PC-3 (cell line): ENCODE results near the gene F12. TPM values are rescaled to one million over a fixed set of nuclear protein-coding genes. Genes with fewer than 3 reads are reported as not detected.

ENCODE experiments used
- ATAC-seq: fragments of 200-7000 bp; cut with Tn5 transposase; 2 replicates; pipeline ENCODE4 v1.9.1; 2020; ENCODE audit warnings: mild to moderate bottlenecking, moderate library complexity
- BruUV-seq: library from RNA; stranded (reverse); fragments of 400-500 nt; replicated peaks from 2 replicates; lab custom pipeline; 2021; lab: Mats Ljungman, UMichigan
- CTCF ChIA-PET: fragments of 300-600 bp; sonication (Branson Sonifier 250); formaldehyde crosslinking; loops from one replicate; lab custom pipeline; 2022; ENCODE audit warnings: antibody characterized with exemption; lab: Charles Lee
- POLR2A ChIA-PET: fragments of 300-600 bp; sonication (Branson Sonifier 250); formaldehyde crosslinking; loops from one replicate; lab custom pipeline; 2022; ENCODE audit warnings: antibody characterized with exemption; ENCODE audit not compliant: unreplicated experiment; lab: Charles Lee
- DNase-seq: peaks from one replicate; pipeline ENCODE4 v3.0.0-alpha.2; 2015
- H2AFZ ChIP-seq: fragments of 300-600 bp; sonication (generic); 2 replicates; pipeline ENCODE4 v1.6.0; 2016; ENCODE audit warnings: antibody characterized with exemption, low read length
- H3F3A ChIP-seq: fragments of 300-600 bp; sonication (generic); one replicate; pipeline ENCODE4 v1.6.0; 2017; ENCODE audit warnings: antibody characterized with exemption, low read length, control low read depth, mild to moderate bottlenecking; ENCODE audit not compliant: unreplicated experiment
- H3K27ac ChIP-seq: fragments of 300-600 bp; sonication (generic); 2 replicates; pipeline ENCODE4 v1.5.1; 2016; ENCODE audit warnings: mild to moderate bottlenecking, low read length
- H3K27me3 ChIP-seq: fragments of 300-600 bp; sonication (generic); 2 replicates; pipeline ENCODE4 v1.6.1; 2016; ENCODE audit warnings: low read length, mixed read lengths
- H3K36me3 ChIP-seq: fragments of 300-600 bp; sonication (generic); 2 replicates; pipeline ENCODE4 v1.6.1; 2016; ENCODE audit warnings: low read depth, mixed run types, low read length, mixed read lengths
- H3K4me1 ChIP-seq: fragments of 300-600 bp; sonication (generic); 2 replicates; pipeline ENCODE4 v1.5.1; 2016; ENCODE audit warnings: low read length; ENCODE audit not compliant: insufficient read depth
- H3K4me2 ChIP-seq: fragments of 300-600 bp; sonication (generic); 2 replicates; pipeline ENCODE4 v1.6.0; 2016; ENCODE audit warnings: low read length
- H3K4me3 ChIP-seq: fragments of 300-600 bp; sonication (generic); 2 replicates; pipeline ENCODE4 v1.5.1; 2016; ENCODE audit warnings: mild to moderate bottlenecking, low read length, mixed read lengths
- H3K79me2 ChIP-seq: fragments of 300-600 bp; sonication (generic); 2 replicates; pipeline ENCODE4 v1.6.1; 2017; ENCODE audit warnings: low read length, mixed read lengths
- H3K9ac ChIP-seq: fragments of 300-600 bp; sonication (generic); 2 replicates; pipeline ENCODE4 v1.6.0; 2016; ENCODE audit warnings: mild to moderate bottlenecking, low read length
- H3K9me2 ChIP-seq: fragments of 300-600 bp; sonication (generic); replicated peaks from 2 replicates; pipeline ENCODE4 v1.6.1; 2016; ENCODE audit warnings: mixed run types, low read length, mixed read lengths
- H3K9me3 ChIP-seq: fragments of 300-600 bp; sonication (generic); 2 replicates; pipeline ENCODE4 v1.6.1; 2016; ENCODE audit warnings: low read length, mixed read lengths
- H4K20me1 ChIP-seq: fragments of 300-600 bp; sonication (generic); 2 replicates; pipeline ENCODE4 v1.6.1; 2016; ENCODE audit warnings: low read length, mixed read lengths
- EZH2 ChIP-seq: fragments of 300-600 bp; sonication (generic); IDR thresholded peaks from one replicate; pipeline ENCODE4 v1.6.1; 2017; ENCODE audit warnings: antibody characterized with exemption, mild to moderate bottlenecking, low read length; ENCODE audit not compliant: unreplicated experiment
- EZH2phosphoT487 ChIP-seq: fragments of 300-600 bp; sonication (generic); IDR thresholded peaks from 2 replicates; pipeline ENCODE4 v1.6.1; 2018; ENCODE audit warnings: mild to moderate bottlenecking, antibody characterized with exemption, low read length, borderline replicate concordance
- intact Hi-C: fragments of 100-400 bp; cut with micrococcal nuclease; formaldehyde crosslinking; loops from 2 replicates; pipeline ENCODE4 v1.9.0; 2023
- total RNA-seq: library from RNA; depleted of rRNA; stranded (reverse); fragments of >200 nt; gene quantifications from 2 replicates; pipeline ENCODE4 v1.2.3, GENCODE V29; 2014
- TF ChIP-seq, protein P1 (sequence below): fragments of 300-600 bp; sonication (generic); conservative IDR thresholded peaks from 2 replicates; pipeline ENCODE4 v1.5.1; 2017; ENCODE audit warnings: antibody characterized with exemption, low read depth, mild to moderate bottlenecking, low read length

The F12 gene
- total RNA-seq, 1 experiment from 2014 or later = 36.8 TPM

DNA sequence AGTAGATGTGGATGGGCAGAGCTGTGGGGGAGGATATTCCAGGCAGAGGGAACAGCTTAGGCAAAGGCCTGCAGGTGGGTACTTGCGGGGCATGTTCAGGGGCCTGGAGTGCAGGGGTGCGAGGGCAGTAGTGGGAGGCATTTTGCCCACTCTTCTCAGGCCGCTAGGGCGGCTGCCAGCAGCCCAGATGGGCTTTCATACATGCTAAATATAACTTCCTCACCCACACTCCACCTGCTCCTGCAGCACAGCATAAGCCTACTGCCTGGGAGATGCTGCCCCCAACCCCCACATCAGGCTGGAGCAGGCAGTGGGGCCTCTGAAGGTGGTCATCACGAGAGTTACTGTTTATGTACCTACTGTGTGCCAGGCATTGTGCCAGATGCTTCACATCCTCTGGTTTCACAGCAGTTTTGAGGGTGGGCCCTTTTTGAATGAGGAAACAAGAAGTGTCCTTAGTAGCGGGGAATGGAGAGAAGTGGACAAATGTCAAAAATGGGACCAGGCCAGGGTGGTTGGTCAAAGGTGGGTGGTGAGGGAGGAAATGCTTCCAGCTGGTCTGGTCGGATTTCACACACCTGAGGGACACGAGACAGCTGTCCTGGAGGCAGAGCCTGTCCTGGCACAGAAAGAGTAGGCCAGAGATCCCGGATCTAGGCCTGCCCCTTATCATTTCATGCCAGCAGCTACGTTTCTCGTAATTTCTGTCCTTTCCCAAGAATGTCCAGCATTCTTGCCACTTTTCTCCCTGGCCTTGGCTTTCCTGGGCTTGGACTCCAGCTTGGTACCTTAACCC, 39.5 kb downstream of the F12 start:
- no peak for ATAC-seq
- BruUV-seq = no TSS peak
- CTCF ChIA-PET = interaction anchor here (0.6 to 3.2 kb wide), 15 partner anchors 9 to 1550 kb away, joined by 3 to 35 read pairs (median 4); partner anchors contain the start of genes GRK6 and LMAN2
- H3K27ac ChIP-seq = no peak overlapping the region
- no peaks in the 10 kb centered on the region for H3K36me3 ChIP-seq
- no peaks in the 10 kb centered on the region for H3K9me2 ChIP-seq
- TF ChIP-seq, protein P1, sequence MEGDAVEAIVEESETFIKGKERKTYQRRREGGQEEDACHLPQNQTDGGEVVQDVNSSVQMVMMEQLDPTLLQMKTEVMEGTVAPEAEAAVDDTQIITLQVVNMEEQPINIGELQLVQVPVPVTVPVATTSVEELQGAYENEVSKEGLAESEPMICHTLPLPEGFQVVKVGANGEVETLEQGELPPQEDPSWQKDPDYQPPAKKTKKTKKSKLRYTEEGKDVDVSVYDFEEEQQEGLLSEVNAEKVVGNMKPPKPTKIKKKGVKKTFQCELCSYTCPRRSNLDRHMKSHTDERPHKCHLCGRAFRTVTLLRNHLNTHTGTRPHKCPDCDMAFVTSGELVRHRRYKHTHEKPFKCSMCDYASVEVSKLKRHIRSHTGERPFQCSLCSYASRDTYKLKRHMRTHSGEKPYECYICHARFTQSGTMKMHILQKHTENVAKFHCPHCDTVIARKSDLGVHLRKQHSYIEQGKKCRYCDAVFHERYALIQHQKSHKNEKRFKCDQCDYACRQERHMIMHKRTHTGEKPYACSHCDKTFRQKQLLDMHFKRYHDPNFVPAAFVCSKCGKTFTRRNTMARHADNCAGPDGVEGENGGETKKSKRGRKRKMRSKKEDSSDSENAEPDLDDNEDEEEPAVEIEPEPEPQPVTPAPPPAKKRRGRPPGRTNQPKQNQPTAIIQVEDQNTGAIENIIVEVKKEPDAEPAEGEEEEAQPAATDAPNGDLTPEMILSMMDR = no peak
- TF ChIP-seq EZH2 (no peak), EZH2phosphoT487 (no peak)
- POLR2A ChIA-PET = interaction anchor here (0.7 kb wide), 1 partner anchor 21 kb away, joined by 4 read pairs; no protein-coding TSS in a partner anchor
- H3K79me2 ChIP-seq = no peaks in the 10 kb centered on the region
- no peak overlapping the region for H2AFZ ChIP-seq
- H3K4me1 ChIP-seq = peaks cover 6% of the 10 kb centered on the region
- no peak overlapping the region for H3K9ac ChIP-seq
- intact Hi-C loops = no loop called here
- H4K20me1 ChIP-seq = no peaks in the 10 kb centered on the region
- DNase-seq = no peak
- H3K4me3 ChIP-seq = no peak overlapping the region
- H3F3A ChIP-seq = no peaks in the 10 kb centered on the region
- H3K4me2 ChIP-seq = no peak overlapping the region
- H3K9me3 ChIP-seq = no peaks in the 10 kb centered on the region
- H3K27me3 ChIP-seq = no peaks in the 10 kb centered on the region

- Histone ChIP-seq H3K9ac (no peak overlapping the region), H3K27ac (no peak overlapping the region), H3K4me2 (no peak overlapping the region), H3F3A (no peaks in the 10 kb centered on the region), H3K4me1 (peaks cover 9% of the 10 kb centered on the region), H3K79me2 (no peaks in the 10 kb centered on the region), H2AFZ (no peak overlapping the region), H4K20me1 (no peaks in the 10 kb centered on the region), H3K9me2 (no peaks in the 10 kb centered on the region), H3K36me3 (no peaks in the 10 kb centered on the region), H3K4me3 (no peak overlapping the region), H3K9me3 (no peaks in the 10 kb centered on the region), H3K27me3 (no peaks in the 10 kb centered on the region)
- BruUV-seq = no TSS peak
- DNase-seq = peak; percentile 61
- intact Hi-C loops = no loop called here
- ChIA-PET POLR2A (interaction anchor here (0.6 kb wide), 2 partner anchors 11 to 20 kb away, joined by 3 read pairs; partner anchors contain the start of gene RGS14), CTCF (interaction anchor here (0.9 to 1.0 kb wide), 2 partner anchors 14 to 20 kb away, joined by 3 to 6 read pairs; no protein-coding TSS in a partner anchor)
- ATAC-seq = peak; percentile 21; the same call in 1 of the 2 replicates
- TF ChIP-seq, protein P1 = peak; percentile 80
- TF ChIP-seq EZH2phosphoT487 = no peak
Measured at GRCh38 chr5:177368869-177369644, 40.3 kb downstream of the F12 start.
